Loucy (cell line): ENCODE results near the gene KL.

Experiments
- H2AFZ ChIP-seq: fragments of 200-600 bp; sonication (generic); 2 replicates; pipeline ENCODE4 v1.6.0; 2016; ENCODE audit warnings: antibody characterized with exemption, mild to moderate bottlenecking, low read length, moderate library complexity
- H3F3A ChIP-seq: fragments of 200-600 bp; 2 replicates; pipeline ENCODE4 v1.6.0; 2016; ENCODE audit warnings: antibody characterized with exemption, low read depth, mild to moderate bottlenecking
- H3K27me3 ChIP-seq: fragments of 200-600 bp; sonication (generic); 2 replicates; pipeline ENCODE4 v1.6.1; 2014; ENCODE audit warnings: low read length, mild to moderate bottlenecking; ENCODE audit not compliant: insufficient read depth, poor library complexity, severe bottlenecking
- H3K36me3 ChIP-seq: fragments of 200-600 bp; sonication (generic); 2 replicates; pipeline ENCODE4 v1.6.1; 2016; ENCODE audit warnings: low read length; ENCODE audit not compliant: insufficient read depth
- H3K4me1 ChIP-seq: fragments of 200-600 bp; sonication (generic); 2 replicates; pipeline ENCODE4 v1.5.1; 2014; ENCODE audit warnings: low read length, mild to moderate bottlenecking; ENCODE audit not compliant: insufficient read depth, poor library complexity, severe bottlenecking
- H3K4me2 ChIP-seq: fragments of 200-600 bp; sonication (generic); 2 replicates; pipeline ENCODE4 v1.6.0; 2014; ENCODE audit warnings: antibody characterized with exemption, low read length, low read depth, mild to moderate bottlenecking; ENCODE audit not compliant: poor library complexity, severe bottlenecking
- H3K4me3 ChIP-seq: fragments of 200-600 bp; sonication (generic); 2 replicates; pipeline ENCODE4 v1.5.1; 2014; ENCODE audit warnings: low read length, mild to moderate bottlenecking, mixed read lengths; ENCODE audit not compliant: poor library complexity, severe bottlenecking
- H3K79me2 ChIP-seq: fragments of 200-600 bp; sonication (generic); 2 replicates; pipeline ENCODE4 v1.6.1; 2014; ENCODE audit warnings: low read length; ENCODE audit not compliant: insufficient read depth
- H3K9ac ChIP-seq: fragments of 200-600 bp; sonication (generic); 2 replicates; pipeline ENCODE4 v1.6.0; 2014; ENCODE audit warnings: mild to moderate bottlenecking, low read depth, low read length, moderate library complexity; ENCODE audit not compliant: poor library complexity, severe bottlenecking
- H3K9me2 ChIP-seq: fragments of 200-600 bp; sonication (generic); replicated peaks from 2 replicates; pipeline ENCODE4 v1.6.1; 2016; ENCODE audit warnings: low read depth, low read length, mixed read lengths
- H3K9me3 ChIP-seq: fragments of 200-600 bp; sonication (generic); 2 replicates; pipeline ENCODE4 v1.6.1; 2014; ENCODE audit warnings: mild to moderate bottlenecking, antibody characterized with exemption, low read length, low read depth; ENCODE audit not compliant: insufficient read depth
- H4K20me1 ChIP-seq: fragments of 200-600 bp; sonication (generic); 2 replicates; pipeline ENCODE4 v1.6.0; 2014; ENCODE audit warnings: antibody characterized with exemption, low read length, mild to moderate bottlenecking; ENCODE audit not compliant: insufficient read depth, poor library complexity, severe bottlenecking
- EZH2phosphoT487 ChIP-seq: fragments of 200-600 bp; IDR thresholded peaks from 2 replicates; pipeline ENCODE4 v1.6.1; 2018; ENCODE audit warnings: antibody characterized with exemption, mild to moderate bottlenecking, moderate library complexity, borderline replicate concordance
- TF ChIP-seq, protein P1 (sequence below): fragments of 200-600 bp; sonication (generic); conservative IDR thresholded peaks from 2 replicates; pipeline ENCODE4 v1.5.1; 2014; ENCODE audit warnings: mild to moderate bottlenecking, antibody characterized with exemption, low read length

The KL gene

DNA sequence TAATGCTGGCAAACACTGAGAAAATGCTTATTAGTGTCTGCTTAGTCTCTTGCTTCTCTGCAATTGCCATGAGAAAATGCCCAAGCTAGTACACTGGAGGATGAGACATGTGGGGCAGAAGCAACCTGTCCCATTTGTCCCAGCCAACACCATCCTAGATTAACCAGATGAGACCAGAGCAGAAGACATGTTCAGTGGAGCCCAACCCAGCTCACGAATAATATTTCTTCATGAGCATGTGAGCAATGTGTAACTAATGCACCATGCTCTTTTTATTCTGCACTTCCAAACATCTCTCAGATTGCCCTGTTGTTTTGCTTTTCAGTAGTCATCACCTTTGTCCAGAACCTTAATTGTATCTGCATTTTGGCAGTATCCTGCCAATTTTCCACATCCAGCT is 21.4 kb downstream of the KL start:
- TF ChIP-seq, protein P1, sequence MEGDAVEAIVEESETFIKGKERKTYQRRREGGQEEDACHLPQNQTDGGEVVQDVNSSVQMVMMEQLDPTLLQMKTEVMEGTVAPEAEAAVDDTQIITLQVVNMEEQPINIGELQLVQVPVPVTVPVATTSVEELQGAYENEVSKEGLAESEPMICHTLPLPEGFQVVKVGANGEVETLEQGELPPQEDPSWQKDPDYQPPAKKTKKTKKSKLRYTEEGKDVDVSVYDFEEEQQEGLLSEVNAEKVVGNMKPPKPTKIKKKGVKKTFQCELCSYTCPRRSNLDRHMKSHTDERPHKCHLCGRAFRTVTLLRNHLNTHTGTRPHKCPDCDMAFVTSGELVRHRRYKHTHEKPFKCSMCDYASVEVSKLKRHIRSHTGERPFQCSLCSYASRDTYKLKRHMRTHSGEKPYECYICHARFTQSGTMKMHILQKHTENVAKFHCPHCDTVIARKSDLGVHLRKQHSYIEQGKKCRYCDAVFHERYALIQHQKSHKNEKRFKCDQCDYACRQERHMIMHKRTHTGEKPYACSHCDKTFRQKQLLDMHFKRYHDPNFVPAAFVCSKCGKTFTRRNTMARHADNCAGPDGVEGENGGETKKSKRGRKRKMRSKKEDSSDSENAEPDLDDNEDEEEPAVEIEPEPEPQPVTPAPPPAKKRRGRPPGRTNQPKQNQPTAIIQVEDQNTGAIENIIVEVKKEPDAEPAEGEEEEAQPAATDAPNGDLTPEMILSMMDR, result no peak
- no peak for TF ChIP-seq EZH2phosphoT487
- Histone ChIP-seq H3K79me2 (no peaks in the 10 kb centered on the region), H3K9ac (no peak overlapping the region), H3K9me3 (no peaks in the 10 kb centered on the region), H3K27me3 (no peaks in the 10 kb centered on the region), H3K36me3 (no peaks in the 10 kb centered on the region), H3K4me3 (no peak overlapping the region), H3K4me1 (peaks cover 14% of the 10 kb centered on the region), H3F3A (peaks cover 7% of the 10 kb centered on the region; the same call in 1 of the 2 replicates), H3K4me2 (no peak overlapping the region), H3K9me2 (no peaks in the 10 kb centered on the region), H4K20me1 (no peaks in the 10 kb centered on the region), H2AFZ (no peak overlapping the region)

DNA sequence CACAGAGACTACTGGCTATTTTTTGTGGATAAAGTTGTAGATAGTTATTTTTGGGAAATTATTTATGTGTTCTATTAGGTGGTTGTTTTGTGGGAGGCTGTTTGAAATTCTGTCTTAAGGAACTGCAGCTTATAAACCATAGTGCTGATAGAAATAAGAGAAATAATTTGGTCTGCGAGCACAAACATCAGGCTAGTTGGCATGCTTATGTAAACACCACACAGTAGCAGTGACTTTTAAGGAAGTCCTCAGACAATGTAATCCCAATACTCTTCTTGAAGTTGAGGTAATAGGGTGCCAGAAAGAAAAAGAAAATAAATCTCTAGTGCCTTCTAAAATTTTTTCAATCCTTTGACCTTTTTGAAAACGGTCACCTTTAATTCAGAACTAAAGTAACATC is 23.9 kb downstream of the KL start:
- H3K9me2 ChIP-seq, result no peaks in the 10 kb centered on the region
- no peak overlapping the region for H3K4me3 ChIP-seq
- no peak for TF ChIP-seq EZH2phosphoT487
- H3K4me2 ChIP-seq, result no peak overlapping the region
- H3K9ac ChIP-seq, result no peak overlapping the region
- no peaks in the 10 kb centered on the region for H3K79me2 ChIP-seq
- H3K36me3 ChIP-seq, result no peaks in the 10 kb centered on the region
- no peaks in the 10 kb centered on the region for H3K4me1 ChIP-seq
- H2AFZ ChIP-seq, result peak overlapping the region; percentile 37; the same call in 1 of the 2 replicates
- H4K20me1 ChIP-seq, result no peaks in the 10 kb centered on the region
- H3F3A ChIP-seq, result no peaks in the 10 kb centered on the region
- H3K27me3 ChIP-seq, result no peaks in the 10 kb centered on the region
- H3K9me3 ChIP-seq, result no peaks in the 10 kb centered on the region

DNA sequence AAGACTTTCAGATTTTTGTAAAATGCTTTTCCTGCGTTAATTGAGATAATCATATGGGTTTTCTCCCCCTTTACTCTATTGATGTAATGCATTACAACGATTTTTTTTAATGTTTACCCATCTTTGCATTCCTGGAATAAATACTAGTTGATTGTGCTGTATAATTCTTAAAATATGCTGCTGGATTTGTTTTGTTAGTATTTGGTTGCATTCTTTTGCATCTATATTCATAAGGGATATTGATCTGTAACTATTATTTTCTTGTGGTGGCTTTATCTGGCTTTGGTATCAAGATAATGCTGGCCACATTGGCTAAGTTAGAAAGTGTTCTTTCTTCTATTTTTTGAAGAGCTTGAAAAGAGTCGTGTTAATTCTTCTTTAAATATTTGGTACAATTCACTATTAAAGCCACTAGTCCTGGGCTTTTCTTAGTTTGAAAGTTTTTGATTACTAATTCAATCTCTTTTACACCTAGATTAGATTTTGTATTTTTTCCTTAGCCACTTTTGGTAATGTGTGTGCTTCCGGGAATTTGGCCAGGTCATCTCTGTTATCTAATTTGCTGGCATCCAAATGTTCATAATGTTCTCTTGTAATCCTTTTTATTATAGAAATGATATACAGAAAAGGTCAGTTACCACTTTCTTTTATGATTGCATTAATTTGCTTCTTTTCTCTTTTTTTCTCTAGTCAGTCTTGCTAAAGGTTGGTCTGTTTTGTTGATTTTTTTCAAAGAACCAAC is 29.8 kb downstream of the KL start:
- no peak for TF ChIP-seq EZH2phosphoT487
- TF ChIP-seq, protein P1, result no peak
- Histone ChIP-seq H3K4me1 (no peaks in the 10 kb centered on the region), H3K4me2 (no peak overlapping the region), H3K36me3 (no peaks in the 10 kb centered on the region), H3F3A (no peaks in the 10 kb centered on the region), H3K27me3 (no peaks in the 10 kb centered on the region), H2AFZ (no peak overlapping the region), H3K9ac (no peak overlapping the region), H3K9me2 (no peaks in the 10 kb centered on the region), H3K79me2 (no peaks in the 10 kb centered on the region), H3K4me3 (no peak overlapping the region), H3K9me3 (no peaks in the 10 kb centered on the region), H4K20me1 (no peaks in the 10 kb centered on the region)

DNA sequence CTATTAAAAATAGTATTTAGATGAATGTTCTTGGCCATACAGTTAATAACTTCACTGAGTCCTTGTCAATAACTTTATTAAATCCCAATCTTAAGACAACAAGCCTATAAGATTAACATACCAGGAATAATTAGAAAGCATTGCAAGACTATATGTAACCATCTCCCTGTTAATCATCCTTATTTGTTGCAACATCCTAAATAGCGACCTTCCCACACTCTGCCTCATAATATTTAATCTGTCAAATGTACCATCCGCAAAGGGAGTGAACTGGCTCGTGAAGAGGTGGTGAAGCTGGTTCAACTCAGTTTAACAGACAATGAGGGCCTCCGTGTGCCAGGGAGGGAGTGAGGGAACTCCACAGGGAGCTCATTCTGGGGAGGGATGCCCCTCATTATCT is 33.9 kb downstream of the KL start:
- TF ChIP-seq, protein P1, result no peak
- no peak for TF ChIP-seq EZH2phosphoT487
- H3K9me3 ChIP-seq, result no peaks in the 10 kb centered on the region
- no peak overlapping the region for H3K4me2 ChIP-seq

More for the DNA sequence above, 33.9 kb downstream of the KL start:
- Histone ChIP-seq H3K4me3 (no peak overlapping the region), H3K36me3 (no peaks in the 10 kb centered on the region), H3K4me1 (no peaks in the 10 kb centered on the region), H3K9me2 (no peaks in the 10 kb centered on the region), H3K79me2 (no peaks in the 10 kb centered on the region), H3K9ac (no peak overlapping the region), H3K27me3 (no peaks in the 10 kb centered on the region), H4K20me1 (no peaks in the 10 kb centered on the region), H2AFZ (no peak overlapping the region), H3F3A (no peaks in the 10 kb centered on the region)
